Measurements from ENCODE around the gene GLB1L.

DNA sequence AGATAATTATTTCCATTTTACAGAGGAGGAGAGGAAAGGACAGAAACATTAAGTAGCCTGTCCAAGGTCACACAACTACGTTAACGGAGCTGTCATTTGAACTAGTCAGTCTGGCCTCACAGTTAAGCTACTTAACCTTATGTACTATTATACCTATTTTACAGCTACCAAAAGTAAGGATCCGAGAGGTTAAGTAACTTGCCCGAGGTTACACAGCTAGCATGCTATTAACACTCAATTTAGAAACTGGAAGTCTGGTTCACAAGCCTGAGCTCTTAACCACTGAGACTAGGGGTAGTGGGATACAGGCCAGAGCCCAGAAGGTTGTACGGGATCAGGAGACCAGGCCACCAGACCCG is 476 bp downstream of the GLB1L start:
- TF ChIP-seq EZH2 (IDR thresholded peaks at IDR 0.05; ENCODE audit: insufficient read depth, poor library complexity, severe bottlenecking) = no peak
- no peak for TF ChIP-seq EZH2phosphoT487 (IDR thresholded peaks at IDR 0.05; ENCODE audit: insufficient read depth, low read depth)
